ENCODE measurements around the gene DOCK7.

DNA sequence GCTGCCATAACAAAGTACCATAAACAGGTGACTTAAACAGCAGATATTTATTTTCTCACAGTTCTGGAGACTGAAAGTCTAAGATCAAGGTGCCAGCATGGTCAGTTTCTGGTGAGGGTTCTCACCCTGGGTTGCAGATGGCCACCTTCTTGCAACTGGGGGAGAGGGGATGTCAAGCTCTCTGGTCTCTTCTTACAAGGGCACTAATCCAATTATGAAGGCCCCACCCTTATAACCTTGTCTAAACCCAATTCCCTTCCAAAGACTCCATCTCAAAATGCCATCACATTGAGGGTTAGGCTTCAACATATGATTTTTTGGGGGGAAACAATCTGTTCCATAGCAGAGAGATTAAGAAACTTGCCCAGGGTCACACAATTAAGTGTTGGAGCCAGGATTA lies 115.7 kb downstream of the DOCK7 start:
- TF ChIP-seq, protein P1, sequence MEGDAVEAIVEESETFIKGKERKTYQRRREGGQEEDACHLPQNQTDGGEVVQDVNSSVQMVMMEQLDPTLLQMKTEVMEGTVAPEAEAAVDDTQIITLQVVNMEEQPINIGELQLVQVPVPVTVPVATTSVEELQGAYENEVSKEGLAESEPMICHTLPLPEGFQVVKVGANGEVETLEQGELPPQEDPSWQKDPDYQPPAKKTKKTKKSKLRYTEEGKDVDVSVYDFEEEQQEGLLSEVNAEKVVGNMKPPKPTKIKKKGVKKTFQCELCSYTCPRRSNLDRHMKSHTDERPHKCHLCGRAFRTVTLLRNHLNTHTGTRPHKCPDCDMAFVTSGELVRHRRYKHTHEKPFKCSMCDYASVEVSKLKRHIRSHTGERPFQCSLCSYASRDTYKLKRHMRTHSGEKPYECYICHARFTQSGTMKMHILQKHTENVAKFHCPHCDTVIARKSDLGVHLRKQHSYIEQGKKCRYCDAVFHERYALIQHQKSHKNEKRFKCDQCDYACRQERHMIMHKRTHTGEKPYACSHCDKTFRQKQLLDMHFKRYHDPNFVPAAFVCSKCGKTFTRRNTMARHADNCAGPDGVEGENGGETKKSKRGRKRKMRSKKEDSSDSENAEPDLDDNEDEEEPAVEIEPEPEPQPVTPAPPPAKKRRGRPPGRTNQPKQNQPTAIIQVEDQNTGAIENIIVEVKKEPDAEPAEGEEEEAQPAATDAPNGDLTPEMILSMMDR (conservative IDR thresholded peaks at IDR 0.05; ENCODE audit: low read depth, low read length) = no peak
- TF ChIP-seq EZH2 (IDR thresholded peaks at IDR 0.05; ENCODE audit: low read length, unreplicated experiment) (no peak), EZH2phosphoT487 (IDR thresholded peaks at IDR 0.05; ENCODE audit: borderline replicate concordance, low read length) (no peak)
